D721Med (cell line): ENCODE results near the gene BCKDK.
"Not testable (repeated sequence)": the region's sequence is repeated elsewhere in the genome, so short reads cannot be mapped to it uniquely, and the experiment has no call there.

Experiments
- DNase-seq: peaks from one replicate; pipeline ENCODE4 v3.0.0; 2011; ENCODE audit warnings: low spot score; ENCODE audit not compliant: insufficient read length
- FAIRE-seq: peaks from 2 replicates; lab custom pipeline; 2011; peaks lifted over from hg19 to GRCh38; lab: Jason Lieb, UNC
- CTCF ChIP-seq: IDR thresholded peaks from 2 replicates; pipeline ENCODE4 v1.5.1; 2012; ENCODE audit warnings: mild to moderate bottlenecking, control low read depth; ENCODE audit not compliant: insufficient read depth; ENCODE audit errors: missing control alignments

BCKDK gene

GRCh38 chr16:31145398-31145990, 37.3 kb downstream of the BCKDK start:
- no peak for TF ChIP-seq CTCF
- DNase-seq: no peak
- no peak for FAIRE-seq

- FAIRE-seq (no peak), DNase-seq (no peak)
- TF ChIP-seq CTCF: no peak
Observed at GRCh38 chr16:31147574-31147973, 39.4 kb downstream of the BCKDK start.

GRCh38 chr16:31148281-31148728, 40.1 kb downstream of the BCKDK start:
- DNase-seq: no peak
- FAIRE-seq: no peak
- TF ChIP-seq CTCF: no peak

GRCh38 chr16:31148896-31149295, 40.7 kb downstream of the BCKDK start:
- TF ChIP-seq CTCF: no peak
- FAIRE-seq: no peak

GRCh38 chr16:31149332-31149731, 41.1 kb downstream of the BCKDK start:
- FAIRE-seq (no peak), DNase-seq (no peak)
- TF ChIP-seq CTCF: no peak

More at GRCh38 chr16:31148896-31149295, 40.7 kb downstream of the BCKDK start:
- no peak for DNase-seq

GRCh38 chr16:31149894-31150890, 42.0 kb downstream of the BCKDK start, which contains the start of gene PRSS36:
PRSS36 (minus strand) TSS chr16:31150066; CDS start chr16:31150035, 31 bp downstream.
- DNase-seq (peak; percentile 6), FAIRE-seq (no peak)
- no peak for TF ChIP-seq CTCF

GRCh38 chr16:31150976-31151375, 42.8 kb downstream of the BCKDK start:
- not testable (repeated sequence) for FAIRE-seq, DNase-seq
